HepG2 (cell line): ENCODE results near the gene NUDT8. TPM values are rescaled to one million over a fixed set of nuclear protein-coding genes. Genes with fewer than 3 reads are reported as not detected.

Source experiments
- NFRKB ChIP-seq: fragments of 450-650 bp; IDR thresholded peaks from 2 replicates; pipeline ENCODE4 v1.6.1; 2017
- NR1H2 ChIP-seq: sonication (generic); formaldehyde crosslinking; IDR thresholded peaks from 2 replicates; pipeline ENCODE4 v1.8.1; 2022; ENCODE audit warnings: low read depth, missing genetic modification reagents, borderline replicate concordance
- RARA ChIP-seq: IDR thresholded peaks from 2 replicates; pipeline ENCODE4 v1.6.1; 2016; ENCODE audit warnings: missing genetic modification reagents, missing compliant biosample characterization
- RNF2 ChIP-seq: fragments of 450-650 bp; conservative IDR thresholded peaks from 2 replicates; pipeline ENCODE4 v1.6.1; 2016; ENCODE audit warnings: low read depth
- SNRNP70 ChIP-seq: fragments of 200-400 bp; formaldehyde crosslinking; IDR thresholded peaks from 2 replicates; pipeline ENCODE4 v1.6.1; 2017; ENCODE audit warnings: mild to moderate bottlenecking, low read depth, low read length, moderate library complexity
- TOE1 ChIP-seq: sonication (generic); formaldehyde crosslinking; IDR thresholded peaks from 2 replicates; pipeline ENCODE4 v1.4.0; 2020; ENCODE audit warnings: mild to moderate bottlenecking, missing genetic modification reagents
- ZFP41 ChIP-seq: sonication (generic); formaldehyde crosslinking; IDR thresholded peaks from 2 replicates; pipeline ENCODE4 v1.4.0; 2020; ENCODE audit warnings: mild to moderate bottlenecking, missing genetic modification reagents, borderline replicate concordance
- ZKSCAN1 ChIP-seq: fragments of 150-350 bp; IDR thresholded peaks from 2 replicates; pipeline ENCODE4 v1.6.1; 2014; ENCODE audit warnings: low read length
- ZNF230 ChIP-seq: sonication (generic); formaldehyde crosslinking; IDR thresholded peaks from 2 replicates; pipeline ENCODE4 v1.4.0; 2020; ENCODE audit warnings: mild to moderate bottlenecking, missing genetic modification reagents
- ZNF253 ChIP-seq: sonication (generic); formaldehyde crosslinking; IDR thresholded peaks from 2 replicates; pipeline ENCODE4 v1.8.0; 2022; ENCODE audit warnings: mild to moderate bottlenecking, missing genetic modification reagents, borderline replicate concordance
- ZNF282 ChIP-seq: fragments of 450-650 bp; IDR thresholded peaks from 2 replicates; pipeline ENCODE4 v1.6.1; 2018; ENCODE audit not compliant: partially characterized antibody
- ZNF563 ChIP-seq: sonication (generic); formaldehyde crosslinking; IDR thresholded peaks from 2 replicates; pipeline ENCODE4 v1.8.0; 2022; ENCODE audit warnings: mild to moderate bottlenecking, moderate library complexity, missing genetic modification reagents
- ZNF580 ChIP-seq: IDR thresholded peaks from 2 replicates; pipeline ENCODE4 v1.6.1; 2016; ENCODE audit warnings: low read depth, borderline replicate concordance
- ZNF609 ChIP-seq: sonication (generic); formaldehyde crosslinking; IDR thresholded peaks from 2 replicates; pipeline ENCODE4 v1.4.0; 2020; ENCODE audit warnings: mild to moderate bottlenecking, missing genetic modification reagents, borderline replicate concordance
- polyA plus RNA-seq, 8 experiments: library from polyadenylated mRNA; depleted of rRNA in 3 of 8; stranded (reverse) in 7 of 8; unstranded in 1 of 8; fragments of >200 nt; fragmentation: Illumina TruSeq in 4 of 8; extraction: Trizol in 4 of 8; gene quantifications; 2 replicates each; pipeline versions ENCODE4 v1.2.1 to v1.2.3, GENCODE V29; 2011 to 2016; ENCODE audit warnings: low read depth in 4 of 8, missing spikeins in 1 of 8, mixed read lengths in 1 of 8; ENCODE audit not compliant: insufficient read depth in 1 of 8
- total RNA-seq, 5 experiments: library from RNA; depleted of rRNA; stranded (reverse); fragments of >200 nt; fragmentation: Illumina TruSeq; extraction: Trizol; gene quantifications; 2 replicates each; pipeline ENCODE4 v1.2.3, GENCODE V29; 2016; ENCODE audit warnings: low read depth in 1 of 5
- TF ChIP-seq, protein P1 (sequence below): conservative IDR thresholded peaks from 2 replicates; pipeline ENCODE4 v1.6.1; 2018; ENCODE audit warnings: missing genetic modification reagents
- TF ChIP-seq, protein P2 (sequence below): sonication (generic); formaldehyde crosslinking; IDR thresholded peaks from 2 replicates; pipeline ENCODE4 v1.5.0; 2020; ENCODE audit warnings: missing genetic modification reagents
- TF ChIP-seq, protein P3 (sequence below): sonication (generic); formaldehyde crosslinking; IDR thresholded peaks from 2 replicates; pipeline ENCODE4 v1.4.0; 2020; ENCODE audit warnings: missing genetic modification reagents

Gene NUDT8
- total and polyA plus RNA-seq, 2 of the 13 experiments (the other 11 are each of a cell fraction or from before 2014, with no cell fraction given) = 6.7 to 25.8 TPM

- TF ChIP-seq ZNF230 (0 out of 2 replicates have a peak, but pooled peaks have one; percentile 4), SNRNP70 (no peak), ZNF253 (no peak), ZKSCAN1 (no peak), ZFP41 (no peak), RARA (CRISPR knock-in tag) (no peak), ZNF609 (no peak), NFRKB (no peak), ZNF580 (CRISPR knock-in tag) (no peak), RNF2 (no peak), ZNF563 (CRISPR knock-in tag) (no peak), NR1H2 (CRISPR knock-in tag) (no peak), ZNF282 (no peak), TOE1 (CRISPR knock-in tag) (no peak)
- TF ChIP-seq, protein P1, sequence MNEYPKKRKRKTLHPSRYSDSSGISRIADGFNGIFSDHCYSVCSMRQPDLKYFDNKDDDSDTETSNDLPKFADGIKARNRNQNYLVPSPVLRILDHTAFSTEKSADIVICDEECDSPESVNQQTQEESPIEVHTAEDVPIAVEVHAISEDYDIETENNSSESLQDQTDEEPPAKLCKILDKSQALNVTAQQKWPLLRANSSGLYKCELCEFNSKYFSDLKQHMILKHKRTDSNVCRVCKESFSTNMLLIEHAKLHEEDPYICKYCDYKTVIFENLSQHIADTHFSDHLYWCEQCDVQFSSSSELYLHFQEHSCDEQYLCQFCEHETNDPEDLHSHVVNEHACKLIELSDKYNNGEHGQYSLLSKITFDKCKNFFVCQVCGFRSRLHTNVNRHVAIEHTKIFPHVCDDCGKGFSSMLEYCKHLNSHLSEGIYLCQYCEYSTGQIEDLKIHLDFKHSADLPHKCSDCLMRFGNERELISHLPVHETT (CRISPR knock-in tag) = no peak
- TF ChIP-seq, protein P2, sequence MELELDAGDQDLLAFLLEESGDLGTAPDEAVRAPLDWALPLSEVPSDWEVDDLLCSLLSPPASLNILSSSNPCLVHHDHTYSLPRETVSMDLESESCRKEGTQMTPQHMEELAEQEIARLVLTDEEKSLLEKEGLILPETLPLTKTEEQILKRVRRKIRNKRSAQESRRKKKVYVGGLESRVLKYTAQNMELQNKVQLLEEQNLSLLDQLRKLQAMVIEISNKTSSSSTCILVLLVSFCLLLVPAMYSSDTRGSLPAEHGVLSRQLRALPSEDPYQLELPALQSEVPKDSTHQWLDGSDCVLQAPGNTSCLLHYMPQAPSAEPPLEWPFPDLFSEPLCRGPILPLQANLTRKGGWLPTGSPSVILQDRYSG = no peak
- TF ChIP-seq, protein P3, sequence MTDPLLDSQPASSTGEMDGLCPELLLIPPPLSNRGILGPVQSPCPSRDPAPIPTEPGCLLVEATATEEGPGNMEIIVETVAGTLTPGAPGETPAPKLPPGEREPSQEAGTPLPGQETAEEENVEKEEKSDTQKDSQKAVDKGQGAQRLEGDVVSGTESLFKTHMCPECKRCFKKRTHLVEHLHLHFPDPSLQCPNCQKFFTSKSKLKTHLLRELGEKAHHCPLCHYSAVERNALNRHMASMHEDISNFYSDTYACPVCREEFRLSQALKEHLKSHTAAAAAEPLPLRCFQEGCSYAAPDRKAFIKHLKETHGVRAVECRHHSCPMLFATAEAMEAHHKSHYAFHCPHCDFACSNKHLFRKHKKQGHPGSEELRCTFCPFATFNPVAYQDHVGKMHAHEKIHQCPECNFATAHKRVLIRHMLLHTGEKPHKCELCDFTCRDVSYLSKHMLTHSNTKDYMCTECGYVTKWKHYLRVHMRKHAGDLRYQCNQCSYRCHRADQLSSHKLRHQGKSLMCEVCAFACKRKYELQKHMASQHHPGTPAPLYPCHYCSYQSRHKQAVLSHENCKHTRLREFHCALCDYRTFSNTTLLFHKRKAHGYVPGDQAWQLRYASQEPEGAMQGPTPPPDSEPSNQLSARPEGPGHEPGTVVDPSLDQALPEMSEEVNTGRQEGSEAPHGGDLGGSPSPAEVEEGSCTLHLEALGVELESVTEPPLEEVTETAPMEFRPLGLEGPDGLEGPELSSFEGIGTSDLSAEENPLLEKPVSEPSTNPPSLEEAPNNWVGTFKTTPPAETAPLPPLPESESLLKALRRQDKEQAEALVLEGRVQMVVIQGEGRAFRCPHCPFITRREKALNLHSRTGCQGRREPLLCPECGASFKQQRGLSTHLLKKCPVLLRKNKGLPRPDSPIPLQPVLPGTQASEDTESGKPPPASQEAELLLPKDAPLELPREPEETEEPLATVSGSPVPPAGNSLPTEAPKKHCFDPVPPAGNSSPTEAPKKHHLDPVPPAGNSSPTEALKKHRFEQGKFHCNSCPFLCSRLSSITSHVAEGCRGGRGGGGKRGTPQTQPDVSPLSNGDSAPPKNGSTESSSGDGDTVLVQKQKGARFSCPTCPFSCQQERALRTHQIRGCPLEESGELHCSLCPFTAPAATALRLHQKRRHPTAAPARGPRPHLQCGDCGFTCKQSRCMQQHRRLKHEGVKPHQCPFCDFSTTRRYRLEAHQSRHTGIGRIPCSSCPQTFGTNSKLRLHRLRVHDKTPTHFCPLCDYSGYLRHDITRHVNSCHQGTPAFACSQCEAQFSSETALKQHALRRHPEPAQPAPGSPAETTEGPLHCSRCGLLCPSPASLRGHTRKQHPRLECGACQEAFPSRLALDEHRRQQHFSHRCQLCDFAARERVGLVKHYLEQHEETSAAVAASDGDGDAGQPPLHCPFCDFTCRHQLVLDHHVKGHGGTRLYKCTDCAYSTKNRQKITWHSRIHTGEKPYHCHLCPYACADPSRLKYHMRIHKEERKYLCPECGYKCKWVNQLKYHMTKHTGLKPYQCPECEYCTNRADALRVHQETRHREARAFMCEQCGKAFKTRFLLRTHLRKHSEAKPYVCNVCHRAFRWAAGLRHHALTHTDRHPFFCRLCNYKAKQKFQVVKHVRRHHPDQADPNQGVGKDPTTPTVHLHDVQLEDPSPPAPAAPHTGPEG (CRISPR knock-in tag) = no peak
Observed at GRCh38 chr11:67632982-67633755, 3.4 kb upstream of the NUDT8 start (continued).
